ENCODE measurements around the gene GCSH.

The GCSH gene

GRCh38 chr16:81041696-81042095 is 54.5 kb downstream of the GCSH start:
- DNase-seq (ENCODE audit: low spot score): no peak

DNA sequence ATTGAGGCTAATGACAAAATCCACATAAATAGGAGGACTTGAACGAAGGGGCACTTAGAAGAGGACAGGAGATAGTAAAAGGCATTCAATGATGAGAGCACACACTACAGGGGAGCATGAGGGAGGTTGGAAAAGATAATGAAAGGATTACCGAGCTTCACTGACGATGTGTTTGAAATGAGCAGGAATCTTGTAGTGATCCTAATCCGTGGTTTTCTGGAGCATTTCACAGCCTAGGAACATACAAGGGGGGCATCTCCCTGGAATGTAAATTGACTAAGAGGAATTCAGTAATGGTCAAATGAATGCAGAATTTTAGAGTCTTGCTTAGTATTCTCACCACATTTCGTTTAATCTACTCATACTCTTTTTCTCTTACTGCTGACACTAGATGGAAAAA is 55.4 kb downstream of the GCSH start:
- DNase-seq (ENCODE audit: low spot score): no peak

DNA sequence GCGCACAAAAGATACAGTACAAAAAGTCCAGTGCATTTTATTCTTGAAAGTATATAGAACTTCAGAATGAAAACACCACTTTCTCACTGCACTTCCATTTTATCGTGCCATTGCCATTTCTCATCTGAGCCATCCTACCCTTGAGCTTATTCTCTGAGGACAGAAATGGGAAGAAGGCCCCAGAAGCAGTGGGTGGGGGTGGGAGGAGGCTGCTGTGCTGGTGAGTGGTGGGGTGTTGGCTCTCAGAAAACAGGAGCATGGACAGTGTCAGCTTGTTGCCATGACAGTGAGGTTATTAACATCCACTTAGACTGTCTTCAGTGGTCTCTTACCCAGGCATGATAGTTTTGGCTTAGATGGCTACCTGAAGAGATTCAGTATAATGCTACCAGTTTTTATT is 56.1 kb downstream of the GCSH start:
- DNase-seq (ENCODE audit: low spot score): no peak

GRCh38 chr16:81036751-81037350 is 59.3 kb downstream of the GCSH start:
- no peak for DNase-seq (ENCODE audit: low spot score)

- DNase-seq (ENCODE audit: low spot score): peak; percentile 15
These were observed 60.0 kb downstream of the GCSH start for GRCh38 chr16:81035975-81036750.

DNA sequence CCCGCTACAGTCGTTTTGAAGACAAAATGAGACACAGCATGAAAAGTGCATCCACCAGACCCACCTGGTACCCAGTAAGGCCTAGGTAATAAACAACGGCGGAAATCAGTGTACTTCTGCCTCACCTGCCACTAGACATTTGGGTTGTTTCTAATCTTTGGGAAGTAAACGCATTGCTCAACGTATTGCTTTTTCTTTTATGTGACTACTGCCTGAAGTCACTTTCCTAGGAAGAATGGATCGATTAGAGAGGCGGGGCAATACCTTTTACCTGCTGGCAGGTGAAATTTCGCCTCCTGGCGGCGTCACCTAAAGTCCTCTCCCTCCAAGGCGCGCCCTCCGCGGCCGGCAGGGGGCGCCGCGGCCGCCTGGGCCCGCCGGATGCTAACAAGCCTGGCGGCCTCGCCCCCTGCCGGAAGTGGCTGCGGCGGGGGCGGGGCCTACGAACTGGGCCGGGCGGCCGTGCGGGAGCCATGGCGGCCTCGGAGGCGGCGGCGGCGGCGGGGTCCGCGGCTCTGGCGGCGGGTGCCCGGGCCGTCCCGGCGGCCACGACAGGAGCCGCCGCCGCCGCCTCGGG is 60.7 kb downstream of the GCSH start, which contains the start of gene ATMIN:
ATMIN (plus strand) TSS at position 445 of the 577 bp plus-strand sequence; CDS start at position 474, 29 bp downstream.
- DNase-seq (ENCODE audit: low spot score): peak; percentile 78
